HG02759 (cell line): ENCODE data around the gene CCDC184.
A peak's percentile ranks its signal among the peaks of the same experiment; 100 is the strongest.
"Not testable (repeated sequence)": the region's sequence is repeated elsewhere in the genome, so short reads cannot be mapped to it uniquely, and the experiment has no call there.

Source experiments
- ATAC-seq: cut with Tn5 transposase; IDR thresholded peaks from one replicate; pipeline ENCODE4 v1.9.1; 2021; ENCODE audit warnings: mild to moderate bottlenecking, moderate library complexity; ENCODE audit not compliant: unreplicated experiment

The CCDC184 gene

GRCh38 chr12:48183091-48183875, at the start of gene CCDC184:
TSS of gene CCDC184 (plus strand) at chr12:48183644. CDS start at chr12:48184123, 479 bp downstream.
- peak; percentile 72 for ATAC-seq

- ATAC-seq: no peak
Measured at GRCh38 chr12:48135027-48135426, 48.4 kb upstream of the CCDC184 start.

- no peak for ATAC-seq
Measured at GRCh38 chr12:48142818-48143674, 40.4 kb upstream of the CCDC184 start.

- no peak for ATAC-seq
Measured at GRCh38 chr12:48143898-48144297, 39.5 kb upstream of the CCDC184 start.

- ATAC-seq: no peak
Measured at GRCh38 chr12:48145981-48146380, 37.5 kb upstream of the CCDC184 start.

GRCh38 chr12:48151103-48151771, 32.2 kb upstream of the CCDC184 start:
- no peak for ATAC-seq

GRCh38 chr12:48155786-48156185, 27.7 kb upstream of the CCDC184 start:
- not testable (repeated sequence) for ATAC-seq

- ATAC-seq: no peak
Measured at GRCh38 chr12:48156652-48157017, 26.8 kb upstream of the CCDC184 start.

GRCh38 chr12:48157018-48157888, 26.2 kb upstream of the CCDC184 start, which contains the start of gene ASB8:
TSS of gene ASB8 (minus strand) at chr12:48157515. CDS start at chr12:48153496, 4,019 bp downstream.
- ATAC-seq: peak; percentile 86

GRCh38 chr12:48157889-48158370, 25.5 kb upstream of the CCDC184 start:
- ATAC-seq: peak; percentile 19

- no peak for ATAC-seq
Measured at GRCh38 chr12:48160046-48160445, 23.4 kb upstream of the CCDC184 start.

- ATAC-seq: no peak
Measured at GRCh38 chr12:48160807-48161206, 22.6 kb upstream of the CCDC184 start.

GRCh38 chr12:48163150-48163747, 20.2 kb upstream of the CCDC184 start:
- ATAC-seq: no peak

GRCh38 chr12:48164451-48164850, 19.0 kb upstream of the CCDC184 start:
- no peak for ATAC-seq

GRCh38 chr12:48165089-48165981, 18.1 kb upstream of the CCDC184 start:
- ATAC-seq: no peak

GRCh38 chr12:48169011-48169410, 14.4 kb upstream of the CCDC184 start:
- no peak for ATAC-seq

GRCh38 chr12:48175613-48176416, 7.6 kb upstream of the CCDC184 start:
- ATAC-seq: no peak

- no peak for ATAC-seq
Measured at GRCh38 chr12:48176417-48176751, 7.1 kb upstream of the CCDC184 start.
